K562 (cell line): ENCODE data around the gene MYO3B. TPM values are rescaled to one million over a fixed set of nuclear protein-coding genes. Genes with fewer than 3 reads are reported as not detected.

Experiments
- E2F3 ChIP-seq: fragments of 250-450 bp; sonication (Bioruptor Pico); IDR thresholded peaks from 2 replicates; pipeline ENCODE4 v1.4.0; 2020; ENCODE audit warnings: mild to moderate bottlenecking
- PHF20 ChIP-seq: fragments of 450-650 bp; IDR thresholded peaks from 2 replicates; pipeline ENCODE4 v1.6.1; 2018; ENCODE audit not compliant: partially characterized antibody
- POLR2H ChIP-seq: IDR thresholded peaks from 2 replicates; pipeline ENCODE4 v1.6.1; 2016; ENCODE audit warnings: missing genetic modification characterization, low read depth, mild to moderate bottlenecking, control low read depth, missing compliant biosample characterization, moderate library complexity
- STAT5A ChIP-seq: IDR thresholded peaks from 2 replicates; pipeline ENCODE4 v1.6.1; 2012; ENCODE audit warnings: low read length, inconsistent platforms, borderline replicate concordance
- TAF7 ChIP-seq: fragments of 450-650 bp; IDR thresholded peaks from 2 replicates; pipeline ENCODE4 v1.6.1; 2016; ENCODE audit warnings: missing genetic modification characterization, missing compliant biosample characterization
- ZBTB17 ChIP-seq: fragments of 450-650 bp; formaldehyde crosslinking; IDR thresholded peaks from 2 replicates; pipeline ENCODE4 v1.4.0; 2020; ENCODE audit warnings: mild to moderate bottlenecking
- ZNF134 ChIP-seq: fragments of 250-450 bp; sonication (Bioruptor Pico); conservative IDR thresholded peaks from 2 replicates; pipeline ENCODE4 v1.4.0; 2020
- ZNF165 ChIP-seq: fragments of 250-450 bp; sonication (Bioruptor Pico); IDR thresholded peaks from 2 replicates; pipeline ENCODE4 v1.4.0; 2020; ENCODE audit warnings: borderline replicate concordance
- ZNF318 ChIP-seq, 2 experiments: fragments of 450-650 bp; IDR thresholded peaks; 2 replicates each; pipeline ENCODE4 v1.6.1; 2016; ENCODE audit warnings: mild to moderate bottlenecking in 2 of 2, borderline replicate concordance in 1 of 2, low read depth in 1 of 2, moderate library complexity in 1 of 2
- ZNF408 ChIP-seq: fragments of 250-450 bp; sonication (Bioruptor Pico); IDR thresholded peaks from 2 replicates; pipeline ENCODE4 v1.4.0; 2020; ENCODE audit warnings: low read depth, mild to moderate bottlenecking, moderate library complexity
- ZNF518B ChIP-seq: fragments of 250-450 bp; sonication (Bioruptor Pico); IDR thresholded peaks from 2 replicates; pipeline ENCODE4 v1.5.0; 2021; ENCODE audit warnings: mild to moderate bottlenecking, moderate library complexity
- ZNF551 ChIP-seq: fragments of 250-450 bp; sonication (Bioruptor Pico); IDR thresholded peaks from 2 replicates; pipeline ENCODE4 v1.5.0; 2021; ENCODE audit warnings: mild to moderate bottlenecking, moderate library complexity
- polyA plus RNA-seq, 8 experiments: library from polyadenylated mRNA; depleted of rRNA in 4 of 8; stranded (reverse) in 5 of 8; unstranded in 3 of 8; fragments of >200 nt; fragmentation: Nextera tagmentation in 2 of 8; fragmentation: Illumina TruSeq in 1 of 8; extraction: Ambion mirVana in 2 of 8; extraction: Trizol in 1 of 8; gene quantifications; 2 replicates each; pipeline versions ENCODE4 v1.2.1 to v1.2.3, GENCODE V29; 2011 to 2014; ENCODE audit warnings: inconsistent platforms in 1 of 8, missing spikeins in 1 of 8
- total RNA-seq, 7 experiments: library from RNA; depleted of rRNA in 6 of 7; stranded (reverse); fragments of >200 nt in 6 of 7; fragmentation: Illumina TruSeq in 2 of 7; extraction: Trizol in 2 of 7; gene quantifications; 2 replicates each; pipeline versions ENCODE4 v1.2.1 to v1.2.3, GENCODE V29; 2011 to 2021; ENCODE audit warnings: low replicate concordance in 1 of 7
- TF ChIP-seq, protein P1 (sequence below): fragments of 450-650 bp; formaldehyde crosslinking; IDR thresholded peaks from 2 replicates; pipeline ENCODE4 v1.4.0; 2020; ENCODE audit warnings: mild to moderate bottlenecking, mixed read lengths

MYO3B gene
- total and polyA plus RNA-seq, 9 of the 15 experiments (the other 6 are each of a cell fraction or from before 2014, with no cell fraction given), result 2.7 to 6.5 (median 3.6) TPM

DNA sequence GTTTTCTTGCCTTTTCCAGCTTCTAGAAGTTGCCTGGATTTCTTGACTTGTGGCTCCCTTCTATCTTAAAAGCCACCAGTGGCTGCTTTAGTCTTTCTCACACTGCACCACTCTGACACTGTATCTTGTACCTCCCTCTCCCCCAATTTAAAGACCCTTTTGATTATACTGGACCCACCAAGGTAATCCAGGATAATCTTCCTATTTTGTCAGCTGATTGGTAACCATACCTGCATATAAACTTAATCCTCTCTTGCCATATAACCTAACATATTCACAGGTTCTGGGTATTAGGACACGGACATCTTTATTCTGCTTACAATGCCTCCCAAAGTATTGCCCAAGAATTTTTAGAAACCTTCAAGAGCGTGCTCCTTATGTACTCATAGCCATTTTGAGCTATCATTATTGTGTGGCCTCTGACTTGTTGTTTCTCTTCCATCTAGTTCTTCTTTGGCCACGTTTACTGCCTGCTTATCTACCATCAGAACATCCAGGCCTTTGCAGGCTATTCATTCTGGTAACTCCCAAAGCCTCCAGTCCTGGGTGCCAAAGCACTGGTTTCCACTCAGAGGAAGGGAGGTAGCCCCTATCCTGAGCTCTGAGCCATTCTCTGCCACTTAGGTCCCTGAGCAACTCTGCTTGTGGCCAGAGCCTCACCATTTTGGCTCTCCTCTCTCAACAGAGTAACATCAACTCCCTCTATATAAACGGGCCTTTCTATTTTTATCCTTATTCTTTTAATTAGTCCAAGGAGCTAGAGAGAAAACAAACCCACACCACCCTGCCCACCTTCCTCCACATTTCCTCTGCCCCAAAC is 70.8 kb downstream of the MYO3B start (continued):
- no peak for TF ChIP-seq ZNF318 (IDR thresholded peaks at IDR 0.05; ENCODE audit: borderline replicate concordance in 1 of 2, low read depth in 1 of 2)
- no peak for TF ChIP-seq STAT5A
- TF ChIP-seq TAF7, result peak; percentile 31; the same call in 1 of the 2 replicates
- TF ChIP-seq ZNF165 (CRISPR knock-in tag), result peak; percentile 90
- TF ChIP-seq ZBTB17 (CRISPR knock-in tag), result peak; percentile 80; the same call in 1 of the 2 replicates
- peak; percentile 60 for TF ChIP-seq POLR2H (tag)
- TF ChIP-seq ZNF518B (CRISPR knock-in tag), result no peak
- TF ChIP-seq PHF20, result no peak
- TF ChIP-seq, protein P1, sequence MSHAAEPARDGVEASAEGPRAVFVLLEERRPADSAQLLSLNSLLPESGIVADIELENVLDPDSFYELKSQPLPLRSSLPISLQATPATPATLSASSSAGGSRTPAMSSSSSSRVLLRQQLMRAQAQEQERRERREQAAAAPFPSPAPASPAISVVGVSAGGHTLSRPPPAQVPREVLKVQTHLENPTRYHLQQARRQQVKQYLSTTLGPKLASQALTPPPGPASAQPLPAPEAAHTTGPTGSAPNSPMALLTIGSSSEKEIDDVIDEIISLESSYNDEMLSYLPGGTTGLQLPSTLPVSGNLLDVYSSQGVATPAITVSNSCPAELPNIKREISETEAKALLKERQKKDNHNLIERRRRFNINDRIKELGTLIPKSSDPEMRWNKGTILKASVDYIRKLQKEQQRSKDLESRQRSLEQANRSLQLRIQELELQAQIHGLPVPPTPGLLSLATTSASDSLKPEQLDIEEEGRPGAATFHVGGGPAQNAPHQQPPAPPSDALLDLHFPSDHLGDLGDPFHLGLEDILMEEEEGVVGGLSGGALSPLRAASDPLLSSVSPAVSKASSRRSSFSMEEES, result no peak
- peak; percentile 72; the same call in 1 of the 2 replicates for TF ChIP-seq E2F3 (CRISPR knock-in tag)
- no peak for TF ChIP-seq ZNF408
- TF ChIP-seq ZNF551 (CRISPR knock-in tag), result no peak
- no peak for TF ChIP-seq ZNF134 (CRISPR knock-in tag)
